T-helper 2 cell treated with Interferon-gamma antibody and Interleukin-4, amounts not matched to agents 100 ng/mL and 5 ng/mL, for 36 hours (primary cell): Measurements from ENCODE around the gene TXNDC2. TPM values are rescaled to one million over a fixed set of nuclear protein-coding genes. Genes with fewer than 3 reads are reported as not detected.
"Not testable (repeated sequence)": the region's sequence is repeated elsewhere in the genome, so short reads cannot be mapped to it uniquely, and the experiment has no call there.

ENCODE experiments used
- intact Hi-C: fragments of 100-400 bp; cut with micrococcal nuclease; formaldehyde crosslinking; loops from one replicate; pipeline ENCODE4 v1.15.1; 2023
- total RNA-seq: library from RNA; stranded (reverse); gene quantifications from 2 replicates; pipeline ENCODE4 v1.2.3, GENCODE V29; 2022

TXNDC2 gene
- not detected in 2 replicates for total RNA-seq

- intact Hi-C loops = no loop called here
These were observed at the start of gene TXNDC2 for GRCh38 chr18:9885170-9886004. Gene TXNDC2 (plus strand): TSS chr18:9885973. CDS start chr18:9886681, 708 bp downstream.

GRCh38 chr18:9838144-9838877 lies 47.5 kb upstream of the TXNDC2 start:
- intact Hi-C loops = no loop called here

GRCh38 chr18:9839211-9839610 lies 46.6 kb upstream of the TXNDC2 start:
- intact Hi-C loops = no loop called here

- intact Hi-C loops = no loop called here
These were observed 45.9 kb upstream of the TXNDC2 start for GRCh38 chr18:9839853-9840252.

- intact Hi-C loops = no loop called here
These were observed 44.0 kb upstream of the TXNDC2 start for GRCh38 chr18:9841752-9842151.

- intact Hi-C loops = no loop called here
These were observed 43.3 kb upstream of the TXNDC2 start for GRCh38 chr18:9842448-9842847.

GRCh38 chr18:9845256-9845655 lies 40.5 kb upstream of the TXNDC2 start:
- intact Hi-C loops = no loop called here

- intact Hi-C loops = no loop called here
These were observed 39.4 kb upstream of the TXNDC2 start for GRCh38 chr18:9846162-9846925.

- intact Hi-C loops = no loop called here
These were observed 37.4 kb upstream of the TXNDC2 start for GRCh38 chr18:9848170-9848879.

- intact Hi-C loops = no loop called here
These were observed 36.1 kb upstream of the TXNDC2 start for GRCh38 chr18:9849407-9850283.

- intact Hi-C loops = no loop called here
These were observed 35.5 kb upstream of the TXNDC2 start for GRCh38 chr18:9850309-9850708.

- intact Hi-C loops = no loop called here
These were observed 34.3 kb upstream of the TXNDC2 start for GRCh38 chr18:9851511-9851910.

- intact Hi-C loops = no loop called here
These were observed 33.3 kb upstream of the TXNDC2 start for GRCh38 chr18:9852266-9853081.

GRCh38 chr18:9854801-9855676 lies 30.7 kb upstream of the TXNDC2 start:
- intact Hi-C loops = no loop called here

- intact Hi-C loops = no loop called here
These were observed 30.1 kb upstream of the TXNDC2 start for GRCh38 chr18:9855681-9856080.

- intact Hi-C loops = no loop called here
These were observed 29.7 kb upstream of the TXNDC2 start for GRCh38 chr18:9856092-9856491.

GRCh38 chr18:9857479-9857998 lies 28.2 kb upstream of the TXNDC2 start:
- intact Hi-C loops = not testable (repeated sequence)

- intact Hi-C loops = no loop called here
These were observed 27.1 kb upstream of the TXNDC2 start for GRCh38 chr18:9858642-9859041.
